OCI-LY7 (cell line): ENCODE measurements around the gene SORCS3. TPM values are rescaled to one million over a fixed set of nuclear protein-coding genes. Genes with fewer than 3 reads are reported as not detected.

ENCODE experiments used
- BruUV-seq: library from RNA; stranded (reverse); fragments of 400-500 nt; replicated peaks from 2 replicates; lab custom pipeline; 2021; lab: Mats Ljungman, UMichigan
- CTCF ChIA-PET: fragments of 300-600 bp; sonication (Branson Sonifier 250); formaldehyde crosslinking; loops from one replicate; lab custom pipeline; 2022; ENCODE audit warnings: antibody characterized with exemption; ENCODE audit not compliant: unreplicated experiment; lab: Charles Lee
- POLR2A ChIA-PET: fragments of 300-600 bp; sonication (Branson Sonifier 250); formaldehyde crosslinking; loops from one replicate; lab custom pipeline; 2022; ENCODE audit warnings: antibody characterized with exemption; lab: Charles Lee
- DNase-seq: peaks from one replicate; pipeline ENCODE4 v3.0.0-alpha.2; 2015; ENCODE audit warnings: low spot score
- H2AFZ ChIP-seq: fragments of 200-600 bp; sonication (generic), shearing (Covaris generic); 2 replicates; pipeline ENCODE4 v1.6.1; 2014; ENCODE audit warnings: mild to moderate bottlenecking, antibody characterized with exemption, low read length, moderate library complexity
- H3K27ac ChIP-seq: fragments of 200-600 bp; sonication (generic); 2 replicates; pipeline ENCODE4 v1.5.1; 2014; ENCODE audit warnings: mixed run types, low read depth, mild to moderate bottlenecking, moderate library complexity, low read length, inconsistent platforms; ENCODE audit not compliant: poor library complexity, severe bottlenecking
- H3K36me3 ChIP-seq: fragments of 200-600 bp; sonication (generic); 2 replicates; pipeline ENCODE4 v1.6.1; 2014; ENCODE audit warnings: mild to moderate bottlenecking, antibody characterized with exemption, low read length, moderate library complexity, mixed read lengths; ENCODE audit not compliant: insufficient read depth
- H3K4me1 ChIP-seq: fragments of 200-600 bp; sonication (generic); 2 replicates; pipeline ENCODE4 v1.5.1; 2014; ENCODE audit warnings: mild to moderate bottlenecking, low read length; ENCODE audit not compliant: insufficient read depth, poor library complexity, severe bottlenecking
- H3K4me2 ChIP-seq: fragments of 200-600 bp; sonication (generic); 2 replicates; pipeline ENCODE4 v1.6.1; 2014; ENCODE audit warnings: mild to moderate bottlenecking, low read length
- H3K4me3 ChIP-seq: fragments of 200-600 bp; sonication (generic); 2 replicates; pipeline ENCODE4 v1.5.1; 2014; ENCODE audit warnings: mild to moderate bottlenecking, low read depth, low read length; ENCODE audit not compliant: poor library complexity, severe bottlenecking
- H3K79me2 ChIP-seq: fragments of 200-600 bp; sonication (generic); 2 replicates; pipeline ENCODE4 v1.6.1; 2016; ENCODE audit warnings: low read depth, mild to moderate bottlenecking, low read length, moderate library complexity, mixed read lengths; ENCODE audit not compliant: insufficient read depth
- H3K9me2 ChIP-seq: fragments of 200-600 bp; sonication (generic); 2 replicates; pipeline ENCODE4 v1.6.1; 2016; ENCODE audit warnings: mild to moderate bottlenecking, low read length, mixed read lengths; ENCODE audit not compliant: insufficient read depth
- H3K9me3 ChIP-seq: fragments of 200-600 bp; sonication (generic); 2 replicates; pipeline ENCODE4 v1.6.1; 2014; ENCODE audit warnings: mild to moderate bottlenecking, mixed run types, low read length, mixed read lengths
- H4K20me1 ChIP-seq: fragments of 200-600 bp; sonication (generic); 2 replicates; pipeline ENCODE4 v1.6.1; 2014; ENCODE audit warnings: mild to moderate bottlenecking, antibody characterized with exemption, low read length, moderate library complexity, mixed read lengths; ENCODE audit not compliant: insufficient read depth
- CTCF ChIP-seq: fragments of 200-600 bp; sonication (generic); conservative IDR thresholded peaks from 2 replicates; pipeline ENCODE4 v1.5.1; 2014; ENCODE audit warnings: mild to moderate bottlenecking, antibody characterized with exemption, low read length, moderate library complexity, mixed read lengths
- EZH2phosphoT487 ChIP-seq: fragments of 200-600 bp; sonication (generic); IDR thresholded peaks from 2 replicates; pipeline ENCODE4 v1.6.1; 2018; ENCODE audit warnings: low read depth, borderline replicate concordance, mild to moderate bottlenecking, mixed run types, antibody characterized with exemption, low read length, moderate library complexity, mixed read lengths
- intact Hi-C: fragments of 100-400 bp; cut with micrococcal nuclease; formaldehyde crosslinking; loops from one replicate; pipeline ENCODE4 v1.10.0; 2022; ENCODE audit not compliant: unreplicated experiment
- total RNA-seq, 2 experiments: library from RNA; depleted of rRNA in 1 of 2; stranded (reverse); fragments of >200 nt in 1 of 2; shearing (Covaris generic) in 1 of 2; gene quantifications; 2 replicates each; pipeline ENCODE4 v1.2.3, GENCODE V29; 2014 to 2022

Gene SORCS3
- total RNA-seq, 2 experiments from 2014 or later, result not detected

- no TSS peak for BruUV-seq
- TF ChIP-seq EZH2phosphoT487 (no peak), CTCF (no peak)
- Histone ChIP-seq H3K9me2 (no peaks in the 10 kb centered on the region), H3K4me2 (no peak overlapping the region), H2AFZ (no peak overlapping the region), H3K4me3 (no peak overlapping the region), H4K20me1 (no peaks in the 10 kb centered on the region), H3K36me3 (no peaks in the 10 kb centered on the region), H3K27ac (no peak overlapping the region), H3K4me1 (no peaks in the 10 kb centered on the region), H3K79me2 (no peaks in the 10 kb centered on the region), H3K9me3 (no peaks in the 10 kb centered on the region)
- CTCF ChIA-PET, result no interaction called here
- DNase-seq, result no peak
- intact Hi-C loops, result no loop called here
- POLR2A ChIA-PET, result interaction anchor here (0.6 kb wide), 1 partner anchor 207 kb away, joined by 3 read pairs; no protein-coding TSS in a partner anchor
Measured at GRCh38 chr10:104639590-104640338, 1.3 kb upstream of the SORCS3 start.

DNA sequence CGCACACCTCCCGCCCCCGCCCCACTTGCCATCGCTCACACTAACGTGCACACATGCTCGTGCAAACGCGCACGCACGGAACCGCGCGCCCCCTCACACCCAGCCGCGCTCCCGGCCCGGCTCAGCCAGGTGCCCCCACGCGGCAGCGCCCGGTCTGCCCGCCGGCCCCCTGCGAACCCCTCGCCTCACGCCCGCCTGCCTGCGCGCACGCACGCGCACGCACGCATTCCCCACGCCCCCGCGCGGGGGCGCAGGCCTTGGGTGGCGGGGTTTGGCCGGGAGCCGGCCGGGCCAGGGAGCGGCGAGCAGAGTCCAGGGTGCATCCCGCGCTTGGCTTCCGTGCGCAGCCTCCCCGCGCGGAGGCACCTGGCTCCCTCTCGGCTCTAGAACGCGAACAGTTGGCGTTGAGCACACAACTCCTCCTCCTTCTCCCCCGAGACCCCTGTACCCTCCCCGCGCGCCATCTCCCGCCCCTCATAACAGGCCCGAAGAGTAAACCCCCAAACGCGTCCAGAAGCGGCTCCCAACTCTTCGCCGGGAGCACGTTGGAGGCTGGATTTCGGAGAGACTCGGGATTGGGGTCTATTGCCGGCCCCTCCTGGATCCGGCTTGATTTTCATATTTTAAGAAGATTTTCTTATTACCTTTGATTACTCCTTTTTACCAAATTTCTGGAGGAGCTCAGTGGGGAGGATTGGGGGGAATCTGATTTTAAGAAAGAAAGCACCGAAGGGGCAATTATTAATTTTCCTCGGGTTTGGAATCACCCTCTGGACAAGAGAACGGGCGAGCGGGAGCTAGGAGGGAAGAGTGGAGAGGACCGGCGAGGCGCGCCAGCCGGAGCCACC lies 527 bp upstream of the SORCS3 start:
- no peak overlapping the region for H3K4me2 ChIP-seq
- no TSS peak for BruUV-seq
- ChIA-PET POLR2A (no interaction called here), CTCF (no interaction called here)
- H3K36me3 ChIP-seq, result no peaks in the 10 kb centered on the region
- H3K27ac ChIP-seq, result no peak overlapping the region
- no peaks in the 10 kb centered on the region for H3K9me2 ChIP-seq
- no peak for TF ChIP-seq CTCF
- TF ChIP-seq EZH2phosphoT487, result no peak
- H3K9me3 ChIP-seq, result no peaks in the 10 kb centered on the region
- H3K4me1 ChIP-seq, result no peaks in the 10 kb centered on the region
- no peak overlapping the region for H3K4me3 ChIP-seq
- intact Hi-C loops, result no loop called here
- H4K20me1 ChIP-seq, result no peaks in the 10 kb centered on the region
- no peak for DNase-seq
- no peak overlapping the region for H2AFZ ChIP-seq
- no peaks in the 10 kb centered on the region for H3K79me2 ChIP-seq
